Right forelimb (tissue), 1 donor: Measurements from ENCODE around the gene RAB29.
A peak's percentile ranks its signal among the peaks of the same experiment; 100 is the strongest.
"Not testable (repeated sequence)": the region's sequence is repeated elsewhere in the genome, so short reads cannot be mapped to it uniquely, and the experiment has no call there.

ENCODE experiments used
- DNase-seq: peaks from one replicate; pipeline ENCODE4 v3.0.0-alpha.2; 2018

RAB29 gene

DNA sequence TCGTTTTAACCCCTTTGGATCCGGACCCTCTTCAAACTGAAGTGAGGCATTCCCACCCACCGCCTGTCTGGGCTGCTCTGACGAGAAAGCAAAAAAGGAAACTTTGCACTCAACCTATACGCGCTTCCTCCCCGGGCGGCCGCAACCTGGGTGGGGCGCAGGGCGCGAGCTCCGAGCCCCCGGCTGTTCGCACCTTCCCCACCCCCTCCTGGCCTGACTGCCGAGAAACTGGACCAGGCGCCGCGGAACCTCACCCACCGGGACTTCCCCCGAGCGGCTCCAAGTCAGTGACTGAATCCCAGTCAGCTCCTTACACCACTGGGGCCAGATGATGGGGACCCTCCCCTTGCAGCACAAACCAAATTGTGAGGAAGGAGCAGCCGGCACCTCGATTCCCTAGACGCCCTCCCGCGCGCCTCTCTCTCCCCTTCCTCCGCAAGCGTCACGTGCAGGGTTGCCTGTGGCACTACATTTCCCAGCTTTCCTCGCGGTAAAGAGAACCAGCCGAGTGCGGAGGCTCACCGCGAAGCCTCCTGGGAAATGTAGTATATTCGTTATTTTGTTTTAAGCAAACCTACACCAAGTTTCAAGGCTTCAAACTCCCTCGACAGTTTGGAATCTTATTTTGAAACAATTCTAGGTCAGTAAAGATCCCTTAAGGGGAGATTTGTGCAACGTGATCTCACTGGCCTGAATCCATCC is at the start of gene RAB29:
Gene RAB29, minus strand, starts transcription at position 468 of the 702 bp plus-strand sequence. CDS start 526 bp downstream, outside the sequence.
- DNase-seq: peak; percentile 81

GRCh38 chr1:205824180-205824579 is 48.9 kb upstream of the RAB29 start:
- DNase-seq: no peak

GRCh38 chr1:205823260-205823659 is 48.0 kb upstream of the RAB29 start:
- DNase-seq: not testable (repeated sequence)

DNA sequence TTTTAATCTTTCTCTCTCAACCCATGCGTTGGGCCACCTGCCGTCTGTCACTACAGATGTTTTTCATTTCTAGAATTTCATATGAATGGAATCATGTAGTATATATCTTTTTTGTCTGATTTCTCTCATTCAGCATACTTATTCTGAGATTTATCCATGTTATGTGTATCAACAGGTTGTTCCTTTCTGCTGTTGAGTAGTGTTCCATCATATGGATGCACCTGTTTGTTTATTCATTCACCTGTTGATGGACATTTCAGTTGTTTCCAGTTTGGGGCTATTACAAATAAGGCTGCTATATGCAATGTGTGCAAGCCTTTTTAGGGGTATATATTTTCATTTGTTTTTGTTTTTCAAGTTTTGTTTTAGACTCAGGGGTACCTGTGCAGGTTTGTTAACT is 47.1 kb upstream of the RAB29 start:
- no peak for DNase-seq

GRCh38 chr1:205817988-205818387 is 42.7 kb upstream of the RAB29 start:
- DNase-seq: no peak

GRCh38 chr1:205817364-205817763 is 42.1 kb upstream of the RAB29 start:
- no peak for DNase-seq

GRCh38 chr1:205813755-205814058 is 38.4 kb upstream of the RAB29 start:
- DNase-seq: no peak

DNA sequence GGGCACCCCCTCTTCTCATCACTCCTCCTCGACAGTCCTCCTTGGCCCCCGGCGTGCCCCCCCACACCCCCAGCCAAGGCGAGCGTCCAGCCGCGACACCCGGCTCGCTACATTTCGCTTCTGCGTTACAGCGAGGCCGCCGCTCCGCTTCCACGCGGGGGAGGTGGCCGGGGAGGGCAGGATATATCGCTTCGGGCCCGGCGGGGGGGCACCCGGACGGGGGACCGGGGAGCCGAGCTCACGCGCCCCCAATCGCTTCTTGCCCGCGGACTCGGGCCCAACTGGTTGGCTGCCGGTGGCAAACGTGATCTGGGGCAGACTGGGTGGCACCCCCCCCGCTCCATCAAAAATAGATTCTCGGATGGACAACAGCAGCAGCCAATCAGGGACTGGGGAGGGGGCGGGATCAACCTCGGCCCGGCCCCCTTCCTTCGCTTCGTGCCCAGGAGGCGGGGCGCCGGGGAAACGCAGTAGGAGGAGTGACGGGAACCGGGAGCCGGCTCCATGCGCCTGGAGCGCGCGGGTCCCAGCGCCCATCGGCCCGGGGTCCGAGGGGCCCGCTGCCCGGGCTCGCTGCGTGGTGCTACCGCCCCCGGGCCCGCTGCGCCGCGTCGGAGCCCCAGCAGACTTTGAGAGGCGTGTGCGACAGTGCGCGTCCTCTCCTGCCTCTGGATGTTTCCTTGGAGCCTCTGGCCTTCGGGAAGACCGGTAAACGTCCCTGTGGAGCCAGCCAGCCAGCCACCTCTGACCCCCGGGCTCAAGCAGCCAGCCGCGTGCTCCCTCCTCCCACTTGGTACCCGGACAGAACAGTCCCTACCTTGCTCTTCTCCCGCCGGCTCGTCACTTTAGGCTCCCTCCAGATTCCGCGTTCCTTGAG is 37.8 kb upstream of the RAB29 start, which contains the start of gene SLC41A1:
Gene SLC41A1, minus strand, starts transcription at position 321 of the 877 bp plus-strand sequence. CDS start 2,757 bp downstream, outside the sequence.
- DNase-seq: peak; percentile 97

GRCh38 chr1:205812271-205812877 is 37.1 kb upstream of the RAB29 start:
- DNase-seq: peak; percentile 73

DNA sequence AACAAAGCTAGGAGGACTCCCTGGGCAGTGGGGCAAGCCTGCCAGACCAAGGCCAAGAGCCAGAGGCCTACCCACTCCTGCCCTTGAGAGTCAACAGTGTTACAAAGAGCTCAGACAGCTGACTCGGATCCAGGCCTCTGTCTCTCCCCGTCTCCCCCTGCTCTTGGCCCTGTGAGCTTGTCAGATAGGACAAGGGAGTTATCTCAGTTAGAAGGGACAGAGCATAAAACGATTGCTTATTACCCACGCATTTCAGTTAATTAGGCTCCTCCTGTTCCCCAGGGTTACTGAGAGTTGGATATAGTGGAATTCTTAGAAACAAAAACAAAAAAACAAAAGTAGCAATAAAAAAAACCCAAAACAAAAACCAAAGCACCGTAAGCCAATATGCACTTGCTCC is 36.4 kb upstream of the RAB29 start:
- no peak for DNase-seq

DNA sequence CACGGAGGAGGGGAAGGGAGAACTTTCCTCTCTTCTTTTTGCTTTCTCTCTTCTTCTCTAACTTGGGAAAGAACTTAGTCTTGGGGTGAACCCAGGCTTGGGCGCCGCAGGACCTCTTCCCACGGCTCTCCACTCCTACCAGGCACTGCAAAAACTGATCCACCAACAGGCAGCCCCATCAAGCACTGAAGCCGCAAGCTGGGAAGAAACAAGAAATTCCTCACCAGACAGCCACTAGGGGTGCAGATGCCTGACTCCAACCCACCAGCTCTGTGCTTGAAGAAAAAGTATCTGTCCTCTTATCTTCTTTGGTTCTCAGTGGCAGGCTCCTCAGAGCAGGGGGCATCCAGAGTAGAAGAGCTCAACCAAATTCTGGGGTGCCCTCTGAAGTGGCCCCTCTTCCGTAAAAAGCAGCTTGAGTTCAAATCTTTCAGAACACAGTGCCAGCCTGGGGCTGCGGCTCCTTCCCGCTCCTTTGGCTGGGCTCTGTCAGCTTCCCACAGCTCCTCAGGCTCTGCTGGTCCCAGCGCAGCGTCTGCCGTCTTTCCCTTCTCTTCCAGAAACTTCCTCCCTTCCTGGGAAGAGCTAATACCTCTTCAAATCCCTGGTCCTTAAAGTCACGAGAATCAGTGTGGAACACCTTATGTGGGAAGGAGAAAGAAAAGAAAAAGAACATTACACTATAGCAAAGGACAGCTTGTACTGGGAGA is 35.3 kb upstream of the RAB29 start:
- no peak for DNase-seq

DNA sequence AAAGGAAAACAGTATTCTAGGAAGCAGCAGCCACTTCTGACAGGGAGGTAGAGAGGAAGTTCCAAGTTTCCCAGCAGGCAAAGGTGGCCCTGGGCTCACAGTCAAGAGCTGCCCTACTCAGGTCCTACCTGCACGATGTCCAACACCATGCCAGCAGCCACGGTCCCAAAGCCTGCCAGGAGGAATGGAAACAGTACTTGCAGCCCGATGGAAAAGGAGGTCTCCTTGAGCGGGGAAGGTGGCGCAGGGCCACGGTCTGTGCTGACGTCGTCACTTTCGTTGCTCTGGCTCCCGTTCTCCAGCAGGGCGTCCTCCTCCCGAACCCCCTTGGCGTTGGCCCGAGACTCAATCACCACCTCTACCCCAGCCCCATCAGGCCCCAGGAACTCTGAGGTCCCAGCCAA is 34.7 kb upstream of the RAB29 start:
- no peak for DNase-seq

- no peak for DNase-seq
Measured at GRCh38 chr1:205809469-205809868, 34.2 kb upstream of the RAB29 start.

DNA sequence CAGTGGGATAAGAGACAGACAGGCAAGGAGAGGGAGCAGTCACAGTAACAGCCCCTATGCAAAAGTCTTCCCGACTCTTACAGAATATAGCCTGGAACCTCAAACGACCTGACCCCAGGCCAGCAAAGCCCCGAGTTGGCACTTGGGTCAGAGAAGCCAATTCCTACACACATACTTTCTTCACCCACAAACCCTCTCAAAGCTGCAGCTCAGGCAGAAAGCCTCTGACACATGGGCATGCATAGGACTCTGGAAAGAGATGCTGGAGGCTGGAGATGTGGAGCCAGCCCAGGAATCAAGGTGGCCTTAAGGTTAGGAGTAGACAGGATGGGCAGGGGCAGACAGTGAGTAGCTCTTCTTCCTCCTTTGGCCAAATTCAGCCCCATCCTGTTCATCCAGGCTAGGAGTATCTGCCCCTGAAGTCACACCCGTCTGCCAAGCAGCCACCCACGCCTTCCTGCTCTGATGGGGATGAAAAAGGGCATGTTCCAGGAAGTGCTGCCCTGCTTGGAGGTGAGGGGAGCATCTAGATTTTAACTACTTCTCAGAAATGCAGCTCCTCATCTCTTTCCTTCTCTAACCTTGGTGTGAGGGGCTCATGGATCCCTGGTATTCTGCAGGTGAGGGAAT is 29.9 kb upstream of the RAB29 start:
- DNase-seq: no peak

GRCh38 chr1:205804605-205805004 is 29.3 kb upstream of the RAB29 start:
- no peak for DNase-seq

- no peak for DNase-seq
Measured at GRCh38 chr1:205803986-205804385, 28.7 kb upstream of the RAB29 start.

DNA sequence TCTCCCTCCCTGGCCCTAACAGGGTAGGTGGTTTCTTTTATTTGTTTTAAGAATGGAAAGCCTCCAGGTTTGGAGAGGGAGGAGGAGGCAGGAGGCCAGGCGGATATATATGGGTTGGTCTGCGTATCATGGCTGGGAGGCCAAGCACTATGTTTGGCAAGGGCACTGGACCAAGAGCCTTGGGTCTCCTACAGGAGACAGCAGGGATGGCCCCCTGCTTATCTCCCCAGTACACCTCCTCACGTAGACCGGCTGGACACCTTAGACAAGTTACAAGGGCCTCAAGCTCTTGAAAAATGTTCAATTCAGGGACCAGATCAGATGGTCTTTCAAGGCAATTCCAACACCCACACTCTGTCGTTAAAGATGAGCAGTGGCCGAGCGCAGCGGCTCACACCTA is 26.8 kb upstream of the RAB29 start:
- DNase-seq: no peak

- no peak for DNase-seq
Measured at GRCh38 chr1:205800981-205801703, 25.9 kb upstream of the RAB29 start.

DNA sequence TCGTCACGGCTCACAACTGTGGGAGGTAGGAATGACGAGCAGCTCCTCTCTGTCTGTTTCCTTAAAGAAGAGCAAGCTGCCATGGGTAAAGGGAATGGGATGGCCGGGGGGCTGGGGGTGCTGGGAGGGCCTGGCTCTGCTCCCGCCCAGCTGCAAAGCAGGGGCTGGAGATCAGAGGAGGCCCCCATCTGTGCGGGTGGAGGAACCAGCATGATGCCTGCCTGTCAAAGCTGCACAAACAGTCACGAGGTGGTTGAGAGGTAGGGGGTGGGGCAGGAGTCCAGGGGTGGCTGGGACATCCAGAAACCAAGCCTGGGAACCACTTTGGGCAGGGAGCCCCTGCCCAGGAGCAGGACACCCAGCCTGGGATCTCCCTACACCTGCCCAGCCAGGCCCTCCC is 25.1 kb upstream of the RAB29 start:
- DNase-seq: no peak

GRCh38 chr1:205798577-205798976 is 23.3 kb upstream of the RAB29 start:
- DNase-seq: no peak

GRCh38 chr1:205797168-205797567 is 21.9 kb upstream of the RAB29 start:
- no peak for DNase-seq
